Liver (tissue), 9 donors: ENCODE data around the gene MAML3. TPM values are rescaled to one million over a fixed set of nuclear protein-coding genes. Genes with fewer than 3 reads are reported as not detected.
A peak's percentile ranks its signal among the peaks of the same experiment; 100 is the strongest.

Experiments
- DNase-seq: peaks from one replicate; pipeline ENCODE4 v3.0.0-alpha.2; 2017; ENCODE audit warnings: low spot score
- H3K27ac ChIP-seq, 2 donors: one replicate each; pipeline ENCODE4 v1.7.0; 2013; ENCODE audit warnings: inconsistent platforms in 2 of 2, low read length in 2 of 2, control low read depth in 1 of 2, low read depth in 1 of 2, mild to moderate bottlenecking in 1 of 2
- H3K27me3 ChIP-seq, 4 donors: one replicate each; pipeline versions ENCODE4 v1.6.1 to v1.7.0; 2013; ENCODE audit warnings: low read length in 3 of 4, inconsistent platforms in 1 of 4, mild to moderate bottlenecking in 1 of 4, moderate library complexity in 1 of 4; ENCODE audit not compliant: control insufficient read depth in 4 of 4, insufficient read depth in 4 of 4
- H3K36me3 ChIP-seq, 4 donors: one replicate each; pipeline versions ENCODE4 v1.6.1 to v1.7.0; 2013; ENCODE audit warnings: low read length in 3 of 4, mild to moderate bottlenecking in 3 of 4, low read depth in 1 of 4, moderate library complexity in 1 of 4; ENCODE audit not compliant: control insufficient read depth in 4 of 4, insufficient read depth in 3 of 4
- H3K4me1 ChIP-seq, 4 donors: one replicate each; pipeline versions ENCODE4 v1.6.1 to v1.7.0; 2013; ENCODE audit warnings: low read length in 3 of 4, mild to moderate bottlenecking in 3 of 4, moderate library complexity in 1 of 4; ENCODE audit not compliant: control insufficient read depth in 4 of 4, insufficient read depth in 4 of 4
- H3K4me3 ChIP-seq, 3 donors: one replicate each; pipeline versions ENCODE4 v1.6.1 to v1.7.0; 2013; ENCODE audit warnings: low read length in 3 of 3, control low read depth in 1 of 3, low read depth in 1 of 3, mild to moderate bottlenecking in 1 of 3
- H3K9ac ChIP-seq, 2 donors: one replicate each; pipeline ENCODE4 v1.7.0; 2013; ENCODE audit warnings: low read length in 2 of 2, mild to moderate bottlenecking in 2 of 2, moderate library complexity in 2 of 2, control low read depth in 1 of 2, low read depth in 1 of 2
- H3K9me3 ChIP-seq, 4 donors: one replicate each; pipeline versions ENCODE4 v1.6.1 to v1.7.0; 2013; ENCODE audit warnings: low read length in 3 of 4; ENCODE audit not compliant: control insufficient read depth in 4 of 4
- EGR1 ChIP-seq, 2 donors: IDR thresholded peaks; 2 replicates each; pipeline ENCODE4 v1.6.1; 2016 to 2018; ENCODE audit warnings: antibody characterized with exemption in 2 of 2, low read depth in 2 of 2
- FOXA1 ChIP-seq: IDR thresholded peaks from 2 replicates; pipeline ENCODE4 v1.6.1; 2016; ENCODE audit warnings: antibody characterized with exemption
- GABPA ChIP-seq, 2 donors: IDR thresholded peaks in 1 of 2; conservative IDR thresholded peaks in 1 of 2; 2 replicates each; pipeline ENCODE4 v1.6.1; 2016; ENCODE audit warnings: antibody characterized with exemption in 2 of 2, mild to moderate bottlenecking in 1 of 2, moderate library complexity in 1 of 2
- HNF4A ChIP-seq, 2 donors: conservative IDR thresholded peaks; 2 replicates each; pipeline ENCODE4 v1.6.1; 2016; ENCODE audit warnings: antibody characterized with exemption in 2 of 2, mild to moderate bottlenecking in 2 of 2
- JUND ChIP-seq, 2 donors: IDR thresholded peaks; 2 replicates each; pipeline ENCODE4 v1.6.1; 2016; ENCODE audit warnings: antibody characterized with exemption in 2 of 2
- RAD21 ChIP-seq, 2 donors: IDR thresholded peaks; 2 replicates each; pipeline ENCODE4 v1.6.1; 2016; ENCODE audit warnings: antibody characterized with exemption in 2 of 2, mild to moderate bottlenecking in 2 of 2
- RXRA ChIP-seq, 2 donors: IDR thresholded peaks; 2 replicates each; pipeline ENCODE4 v1.6.1; 2017 to 2018; ENCODE audit warnings: antibody characterized with exemption in 2 of 2, mild to moderate bottlenecking in 1 of 2
- TAF1 ChIP-seq: conservative IDR thresholded peaks from 2 replicates; pipeline ENCODE4 v1.6.1; 2016; ENCODE audit warnings: antibody characterized with exemption, mild to moderate bottlenecking
- WGBS: extraction: QIAGEN DNeasy Blood & Tissue Kit; methylation state at CpG from one replicate; pipeline ENCODE4 v1.1.7; 2013; 5-methylcytosine and 5-hydroxymethylcytosine counted together
- polyA plus RNA-seq, 2 donors: library from polyadenylated mRNA; stranded (reverse) in 1 of 2; unstranded in 1 of 2; fragments of 200-250 nt in 1 of 2; fragments of >200 nt in 1 of 2; fragmentation: Nextera tagmentation in 1 of 2; extraction: Ambion mirVana in 1 of 2; gene quantifications; one replicate each; pipeline versions ENCODE4 v1.2.1 to v1.2.3, GENCODE V29; 2013 to 2015
- total RNA-seq, 2 donors: library from RNA; depleted of rRNA; stranded (reverse); fragments of >200 nt; gene quantifications; one replicate each; pipeline ENCODE4 v1.2.3, GENCODE V29; 2014
- TF ChIP-seq, protein P1 (sequence below): IDR thresholded peaks from 2 replicates; pipeline ENCODE4 v1.6.1; 2016; ENCODE audit warnings: antibody characterized with exemption
- TF ChIP-seq, protein P2 (sequence below): IDR thresholded peaks from 2 replicates; pipeline ENCODE4 v1.6.1; 2016; ENCODE audit warnings: antibody characterized with exemption, mild to moderate bottlenecking
- TF ChIP-seq, protein P3 (sequence below): IDR thresholded peaks from 2 replicates; pipeline ENCODE4 v1.6.1; 2016; ENCODE audit warnings: antibody characterized with exemption
- donor health status: healthy.
- donor health status: healthy.
- donor health status: healthy.
- donor health status: healthy.
- donor health status: healthy.

Gene MAML3
- total and polyA plus RNA-seq, 4 donors, result 1.3 to 4.3 (median 2.7) TPM

DNA sequence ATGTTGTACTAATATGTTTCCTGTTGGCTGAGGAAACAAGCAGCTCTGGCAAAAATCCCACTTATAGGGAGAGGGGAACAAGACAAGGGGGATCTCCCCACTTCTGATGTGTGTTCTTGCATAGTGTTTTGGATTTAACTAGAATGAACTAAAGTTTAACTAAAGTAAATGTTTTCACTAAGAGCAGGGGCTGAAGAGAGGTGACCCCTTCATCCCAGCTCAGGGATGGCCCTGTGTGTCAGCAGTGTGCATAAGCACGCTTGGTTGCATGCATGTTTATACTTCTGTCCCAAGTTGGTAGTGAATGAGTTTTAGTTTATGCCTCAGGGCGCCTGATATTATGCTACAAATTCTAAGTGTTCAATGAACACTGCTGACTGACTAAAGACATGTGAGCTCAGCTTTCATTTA is 319.0 kb downstream of the MAML3 start:
- Histone ChIP-seq H3K36me3 (no peaks in the 10 kb centered on the region), H3K9me3 (no peaks in the 10 kb centered on the region), H3K4me3 (no peak overlapping the region), H3K9ac (no peak overlapping the region), H3K27ac (peak overlapping the region; percentile 39 to 44), H3K4me1 (peaks cover 4 to 26% (median 21%) of the 10 kb centered on the region in 4 donors), H3K27me3 (no peaks in the 10 kb centered on the region)
- no peak for DNase-seq
- TF ChIP-seq FOXA1 (no peak), GABPA (IDR thresholded peaks at IDR 0.05 in 1 of 2, conservative IDR thresholded peaks at IDR 0.05 in 1 of 2) (no peak), EGR1 (IDR thresholded peaks at IDR 0.05; ENCODE audit: low read depth in 2 of 2) (no peak), HNF4A (conservative IDR thresholded peaks at IDR 0.05) (no peak)
- 56% methylated on average over 2 of the region's 2 CpGs for WGBS

DNA sequence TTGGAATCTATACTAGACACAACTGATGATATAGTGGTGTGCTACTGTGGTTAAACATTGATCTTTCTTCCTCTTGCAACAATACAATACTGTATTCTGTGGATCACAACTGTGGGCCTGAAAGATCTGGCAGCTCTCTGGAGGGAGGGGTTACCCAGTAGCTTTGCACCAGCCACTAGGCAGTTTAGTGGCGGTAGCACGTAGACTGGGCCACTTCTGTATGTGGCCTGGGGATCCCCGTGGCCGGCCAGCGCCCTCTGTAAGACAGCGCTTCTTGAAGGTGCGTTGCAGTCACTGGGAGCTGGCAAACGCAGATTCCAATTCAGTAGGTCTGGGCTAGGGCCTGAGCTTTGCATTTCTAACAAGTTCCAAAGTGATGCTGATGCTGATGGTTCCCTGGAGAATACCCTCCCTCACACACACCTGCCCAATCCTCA is 319.7 kb downstream of the MAML3 start:
- no peak for DNase-seq
- no peaks in the 10 kb centered on the region for H3K27me3 ChIP-seq
- no peak for TF ChIP-seq HNF4A (conservative IDR thresholded peaks at IDR 0.05)
- no peak for TF ChIP-seq EGR1 (IDR thresholded peaks at IDR 0.05; ENCODE audit: low read depth in 2 of 2)
- TF ChIP-seq JUND (IDR thresholded peaks at IDR 0.05), result no peak
- TF ChIP-seq FOXA1, result no peak
- TF ChIP-seq RXRA (IDR thresholded peaks at IDR 0.05), result no peak
- no peak for TF ChIP-seq GABPA (IDR thresholded peaks at IDR 0.05 in 1 of 2, conservative IDR thresholded peaks at IDR 0.05 in 1 of 2)
- TF ChIP-seq, protein P1, sequence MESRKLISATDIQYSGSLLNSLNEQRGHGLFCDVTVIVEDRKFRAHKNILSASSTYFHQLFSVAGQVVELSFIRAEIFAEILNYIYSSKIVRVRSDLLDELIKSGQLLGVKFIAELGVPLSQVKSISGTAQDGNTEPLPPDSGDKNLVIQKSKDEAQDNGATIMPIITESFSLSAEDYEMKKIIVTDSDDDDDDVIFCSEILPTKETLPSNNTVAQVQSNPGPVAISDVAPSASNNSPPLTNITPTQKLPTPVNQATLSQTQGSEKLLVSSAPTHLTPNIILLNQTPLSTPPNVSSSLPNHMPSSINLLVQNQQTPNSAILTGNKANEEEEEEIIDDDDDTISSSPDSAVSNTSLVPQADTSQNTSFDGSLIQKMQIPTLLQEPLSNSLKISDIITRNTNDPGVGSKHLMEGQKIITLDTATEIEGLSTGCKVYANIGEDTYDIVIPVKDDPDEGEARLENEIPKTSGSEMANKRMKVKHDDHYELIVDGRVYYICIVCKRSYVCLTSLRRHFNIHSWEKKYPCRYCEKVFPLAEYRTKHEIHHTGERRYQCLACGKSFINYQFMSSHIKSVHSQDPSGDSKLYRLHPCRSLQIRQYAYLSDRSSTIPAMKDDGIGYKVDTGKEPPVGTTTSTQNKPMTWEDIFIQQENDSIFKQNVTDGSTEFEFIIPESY, result no peak
- TF ChIP-seq, protein P2, sequence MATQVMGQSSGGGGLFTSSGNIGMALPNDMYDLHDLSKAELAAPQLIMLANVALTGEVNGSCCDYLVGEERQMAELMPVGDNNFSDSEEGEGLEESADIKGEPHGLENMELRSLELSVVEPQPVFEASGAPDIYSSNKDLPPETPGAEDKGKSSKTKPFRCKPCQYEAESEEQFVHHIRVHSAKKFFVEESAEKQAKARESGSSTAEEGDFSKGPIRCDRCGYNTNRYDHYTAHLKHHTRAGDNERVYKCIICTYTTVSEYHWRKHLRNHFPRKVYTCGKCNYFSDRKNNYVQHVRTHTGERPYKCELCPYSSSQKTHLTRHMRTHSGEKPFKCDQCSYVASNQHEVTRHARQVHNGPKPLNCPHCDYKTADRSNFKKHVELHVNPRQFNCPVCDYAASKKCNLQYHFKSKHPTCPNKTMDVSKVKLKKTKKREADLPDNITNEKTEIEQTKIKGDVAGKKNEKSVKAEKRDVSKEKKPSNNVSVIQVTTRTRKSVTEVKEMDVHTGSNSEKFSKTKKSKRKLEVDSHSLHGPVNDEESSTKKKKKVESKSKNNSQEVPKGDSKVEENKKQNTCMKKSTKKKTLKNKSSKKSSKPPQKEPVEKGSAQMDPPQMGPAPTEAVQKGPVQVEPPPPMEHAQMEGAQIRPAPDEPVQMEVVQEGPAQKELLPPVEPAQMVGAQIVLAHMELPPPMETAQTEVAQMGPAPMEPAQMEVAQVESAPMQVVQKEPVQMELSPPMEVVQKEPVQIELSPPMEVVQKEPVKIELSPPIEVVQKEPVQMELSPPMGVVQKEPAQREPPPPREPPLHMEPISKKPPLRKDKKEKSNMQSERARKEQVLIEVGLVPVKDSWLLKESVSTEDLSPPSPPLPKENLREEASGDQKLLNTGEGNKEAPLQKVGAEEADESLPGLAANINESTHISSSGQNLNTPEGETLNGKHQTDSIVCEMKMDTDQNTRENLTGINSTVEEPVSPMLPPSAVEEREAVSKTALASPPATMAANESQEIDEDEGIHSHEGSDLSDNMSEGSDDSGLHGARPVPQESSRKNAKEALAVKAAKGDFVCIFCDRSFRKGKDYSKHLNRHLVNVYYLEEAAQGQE, result no peak
- TF ChIP-seq TAF1, result no peak
- no peak for TF ChIP-seq RAD21 (IDR thresholded peaks at IDR 0.05)
- TF ChIP-seq, protein P3, sequence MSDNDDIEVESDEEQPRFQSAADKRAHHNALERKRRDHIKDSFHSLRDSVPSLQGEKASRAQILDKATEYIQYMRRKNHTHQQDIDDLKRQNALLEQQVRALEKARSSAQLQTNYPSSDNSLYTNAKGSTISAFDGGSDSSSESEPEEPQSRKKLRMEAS, result no peak
- no peaks in the 10 kb centered on the region for H3K36me3 ChIP-seq
- H3K9ac ChIP-seq, result no peak overlapping the region
- peaks cover 3 to 23% (median 17%) of the 10 kb centered on the region in 4 donors for H3K4me1 ChIP-seq
- peak overlapping the region in 1 of 2 donors; percentile 6 for H3K27ac ChIP-seq
- H3K9me3 ChIP-seq, result no peaks in the 10 kb centered on the region
- H3K4me3 ChIP-seq, result no peak overlapping the region
- 92% methylated on average over 8 of the region's 8 CpGs for WGBS
